Stimulated activated CD8-positive, alpha-beta memory T cell treated with anti-CD3 and anti-CD28 coated beads, Interleukin-4, amount 100 ng/mL, for 4 hours (primary cell): ENCODE results near the gene WDR64.

Source experiments
- DNase-seq, 2 donors: peaks; one replicate each; pipeline ENCODE4 v3.0.0-alpha.2; 2020; ENCODE audit warnings: low read depth in 2 of 2, low spot score in 1 of 2

Gene WDR64

DNA sequence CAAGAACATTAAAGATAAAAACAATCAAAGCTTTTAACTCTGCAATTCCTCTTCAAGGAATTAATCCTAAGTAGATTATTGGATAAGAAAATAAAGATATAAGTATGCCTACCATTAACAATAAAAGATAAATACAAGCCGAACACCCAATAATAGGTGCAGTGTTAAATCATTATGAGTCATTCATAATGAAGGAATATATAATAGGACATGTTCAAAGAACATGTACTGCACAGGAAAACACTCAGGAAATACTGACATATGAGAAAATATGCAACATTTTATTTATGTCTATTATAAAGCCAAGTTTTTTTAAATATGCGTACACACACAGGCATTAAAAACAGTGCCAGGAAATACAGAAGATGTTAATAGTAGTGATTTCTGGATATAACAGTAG lies 184.9 kb downstream of the WDR64 start:
- DNase-seq: no peak

DNA sequence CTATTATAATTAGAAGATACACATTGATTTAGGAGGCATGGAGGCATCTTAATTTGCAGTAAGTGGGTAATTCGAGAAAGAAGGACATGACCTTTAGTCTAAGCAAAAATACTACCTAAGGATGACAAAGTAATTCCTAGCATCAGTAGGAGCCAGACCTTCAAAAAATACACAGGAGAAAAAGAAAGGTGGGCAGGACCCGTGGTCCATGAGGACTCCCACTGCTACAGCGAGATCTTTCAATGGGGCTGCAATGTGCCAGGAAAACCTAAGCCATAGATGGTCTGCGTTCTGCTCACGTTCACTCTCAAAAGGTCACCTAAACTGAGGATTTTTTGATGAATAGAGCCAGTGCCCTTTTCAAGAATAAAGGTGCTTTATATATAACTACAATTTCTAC lies 185.3 kb downstream of the WDR64 start:
- DNase-seq: no peak

DNA sequence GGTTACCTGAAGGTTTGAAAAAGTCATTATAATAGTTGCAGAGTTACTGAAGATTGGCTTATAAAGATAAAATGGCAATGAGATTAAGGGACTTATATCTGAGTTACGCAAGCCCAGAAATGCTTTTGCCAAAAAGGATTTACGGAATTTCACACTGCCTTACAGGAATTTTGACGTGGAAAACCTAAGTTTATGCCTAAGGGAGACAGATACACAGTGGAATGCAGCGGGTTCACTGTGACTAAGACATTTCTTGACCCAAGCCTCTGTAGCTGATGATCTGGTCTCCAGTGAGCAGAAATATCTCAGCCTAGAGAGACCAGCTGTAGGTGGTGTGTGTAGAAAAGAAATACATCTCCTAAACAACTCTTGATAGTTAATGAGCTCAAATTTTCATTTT lies 185.8 kb downstream of the WDR64 start:
- DNase-seq: no peak

DNA sequence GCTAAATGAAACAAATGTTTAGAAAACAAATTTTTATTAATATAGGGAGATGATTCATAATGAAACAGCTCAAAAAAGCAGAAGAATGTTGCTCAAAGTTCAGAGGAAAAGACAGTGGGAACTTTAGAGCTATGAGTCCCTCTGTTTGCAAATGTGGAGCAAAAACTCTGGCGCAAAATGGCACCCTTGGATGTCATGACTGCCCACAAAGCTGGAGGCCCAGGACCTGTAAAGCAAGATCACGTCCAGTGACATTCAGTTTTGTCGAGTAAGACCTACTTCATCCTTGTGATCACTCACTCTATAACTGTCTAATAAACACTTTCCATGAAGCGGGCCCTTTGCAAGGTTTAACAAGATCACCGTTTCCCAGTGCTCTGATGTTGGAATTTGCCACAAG lies 186.8 kb downstream of the WDR64 start:
- no peak for DNase-seq

DNA sequence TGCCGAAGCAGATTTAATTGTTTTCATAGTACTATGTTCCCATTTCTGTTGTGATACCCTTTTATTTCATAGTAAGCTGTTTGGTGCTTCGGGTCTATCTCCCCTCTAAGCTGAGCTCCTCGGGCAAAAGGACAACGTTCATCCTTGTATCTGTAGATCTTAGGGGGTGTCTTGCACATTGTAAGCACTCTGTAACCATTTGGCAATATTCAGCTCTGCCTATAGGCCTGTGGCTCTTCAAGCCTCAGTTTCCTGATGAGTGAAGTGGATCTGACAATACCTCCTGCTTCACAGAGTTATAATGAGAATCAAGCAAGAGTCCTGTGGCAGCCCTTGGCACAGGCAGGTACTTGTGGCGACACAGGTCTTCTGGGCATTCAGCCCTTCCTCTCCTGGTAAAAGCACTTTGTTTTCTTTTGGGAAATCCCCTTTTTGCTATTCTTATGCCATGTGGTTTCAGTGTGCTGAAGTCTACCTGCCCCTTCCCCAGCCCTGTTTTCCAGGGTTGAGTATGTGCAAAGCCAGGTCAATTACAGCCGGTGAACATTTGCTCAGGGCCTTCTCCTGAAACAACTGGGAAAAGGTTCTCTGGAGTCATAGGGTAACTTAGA lies 187.4 kb downstream of the WDR64 start:
- DNase-seq: no peak

DNA sequence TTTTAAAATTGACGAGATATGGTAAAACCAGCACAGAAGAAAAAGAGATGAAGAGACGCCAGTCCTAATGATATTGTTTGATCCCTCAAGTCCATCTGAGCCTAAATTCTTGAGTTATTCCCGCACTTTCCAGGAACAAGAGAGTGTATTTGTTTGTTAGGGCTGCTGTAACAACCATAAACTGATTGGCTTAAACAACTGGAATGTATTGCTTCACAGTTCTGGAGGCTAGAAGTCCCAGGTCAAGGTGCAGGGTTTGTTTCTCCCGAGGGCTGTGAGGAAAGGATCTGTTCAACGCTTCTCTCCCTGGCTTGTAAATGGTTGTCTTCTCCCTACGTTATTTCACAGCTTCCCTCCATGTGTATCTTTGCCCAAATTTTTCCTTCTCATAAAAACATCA lies 188.1 kb downstream of the WDR64 start:
- no peak for DNase-seq

DNA sequence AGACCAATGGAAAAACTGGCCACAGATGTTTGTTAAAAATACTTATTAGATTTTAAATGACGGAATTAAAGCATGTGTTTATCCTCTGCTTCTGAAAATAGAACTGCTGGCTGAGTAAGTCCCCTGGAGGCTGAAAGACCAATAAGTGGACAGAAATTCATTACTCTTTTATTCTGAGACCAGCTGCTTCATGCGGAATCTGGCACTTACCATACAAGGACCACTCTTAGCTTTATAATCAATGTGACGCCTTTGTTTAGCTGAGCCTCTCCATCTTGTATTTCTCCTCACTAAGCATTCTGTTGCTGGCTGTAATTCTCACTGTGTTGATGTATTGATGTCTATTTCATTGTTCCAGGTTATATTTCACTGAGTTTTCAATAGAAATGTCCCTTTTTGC lies 189.6 kb downstream of the WDR64 start:
- DNase-seq: no peak

DNA sequence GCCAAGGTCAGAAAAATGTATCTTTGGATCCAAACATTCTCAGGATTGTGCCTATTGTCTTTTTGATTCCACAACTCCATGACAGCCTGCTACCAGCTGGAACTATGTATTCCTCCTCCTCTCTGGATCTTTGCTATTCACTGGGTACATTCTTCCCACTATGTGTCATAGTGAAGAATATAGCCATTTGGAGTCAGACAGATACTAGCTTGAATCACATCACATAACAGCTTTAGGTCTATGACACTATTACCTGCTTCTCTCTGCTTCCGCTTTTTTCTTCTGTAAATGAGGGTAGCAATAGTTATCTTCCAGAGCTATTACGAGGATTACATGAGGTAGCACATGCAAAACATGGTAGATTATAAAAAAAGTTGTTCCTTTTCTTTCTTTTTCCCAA lies 190.5 kb downstream of the WDR64 start:
- DNase-seq: no peak

DNA sequence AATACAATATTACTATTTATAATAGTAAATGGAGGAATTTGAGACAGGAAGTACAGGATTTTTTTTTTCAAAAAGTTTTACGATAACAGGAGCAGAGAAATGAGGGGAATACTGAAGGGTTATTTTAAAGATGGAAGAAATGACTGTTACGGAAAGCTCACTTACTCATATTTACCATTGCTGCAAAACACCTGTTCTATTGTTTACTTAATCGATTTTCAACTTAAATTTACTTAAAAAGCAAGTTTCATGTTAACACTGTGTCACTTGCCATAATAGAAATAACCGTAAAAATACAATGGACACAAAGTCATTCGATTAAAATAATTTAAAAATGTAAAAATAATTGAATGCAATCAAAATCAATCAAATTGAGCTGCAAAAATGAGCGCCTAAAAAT lies 192.5 kb downstream of the WDR64 start:
- DNase-seq: no peak

DNA sequence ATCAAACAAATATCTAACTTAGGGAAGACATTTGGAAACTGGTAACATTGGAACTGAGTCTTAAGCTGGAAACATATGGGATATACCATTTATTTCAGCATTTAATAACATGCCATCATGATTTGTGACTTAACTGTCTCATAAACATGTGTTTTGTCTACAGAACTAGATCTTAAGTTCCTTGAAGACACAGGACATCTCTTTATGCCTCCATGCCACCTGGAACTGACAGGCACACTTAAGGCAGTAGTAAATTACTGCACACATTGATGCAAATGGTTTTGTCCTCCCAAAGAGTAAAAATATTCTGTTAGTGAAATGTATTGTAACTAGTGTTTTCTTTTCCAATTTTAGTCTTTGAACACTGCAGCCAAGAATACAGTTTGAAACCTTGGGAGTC lies 194.3 kb downstream of the WDR64 start:
- no peak for DNase-seq

DNA sequence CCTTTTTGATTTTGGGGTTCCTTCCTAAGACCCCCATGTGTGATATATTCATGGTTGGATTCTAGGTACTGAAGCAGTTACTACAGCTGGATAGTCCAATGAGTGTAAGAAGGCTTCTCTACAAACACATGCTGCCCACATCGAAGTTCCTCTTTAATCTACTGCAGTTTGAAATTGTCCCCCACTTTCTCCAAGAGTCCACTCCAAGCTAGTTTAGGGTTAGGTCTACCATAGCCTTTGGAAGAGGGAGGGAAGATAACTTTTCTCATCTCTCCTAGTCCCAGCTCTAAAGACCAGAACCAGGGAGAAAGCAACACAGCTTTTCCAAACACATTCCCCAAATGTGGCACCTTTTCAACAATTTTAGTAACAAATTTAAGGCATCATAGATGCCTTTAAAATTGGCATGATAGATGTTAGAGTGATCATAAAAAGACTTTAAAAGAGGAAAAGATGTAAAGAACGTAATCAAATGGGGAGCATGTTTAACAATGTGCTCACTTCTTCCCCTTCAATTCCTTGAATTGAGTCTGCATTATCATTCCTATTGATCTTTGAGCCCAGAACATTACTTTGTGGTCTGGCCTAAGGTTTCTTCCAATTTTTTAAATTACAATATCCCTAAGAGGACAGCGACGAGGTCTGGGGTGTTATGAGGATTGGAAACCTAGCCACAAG lies 194.9 kb downstream of the WDR64 start:
- no peak for DNase-seq

DNA sequence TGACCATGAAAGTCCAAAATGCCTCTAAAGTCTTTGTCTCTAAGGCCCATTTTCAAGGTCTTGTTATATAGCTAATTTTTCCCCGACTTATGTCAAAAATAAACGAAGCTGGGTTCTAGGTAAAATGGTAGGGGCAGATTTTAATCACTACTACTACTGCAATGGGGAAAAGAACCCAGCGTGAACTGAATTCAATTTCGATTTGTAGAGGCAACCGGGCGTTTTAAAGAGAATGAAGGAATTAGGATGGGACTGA lies 195.4 kb downstream of the WDR64 start:
- DNase-seq: no peak

DNA sequence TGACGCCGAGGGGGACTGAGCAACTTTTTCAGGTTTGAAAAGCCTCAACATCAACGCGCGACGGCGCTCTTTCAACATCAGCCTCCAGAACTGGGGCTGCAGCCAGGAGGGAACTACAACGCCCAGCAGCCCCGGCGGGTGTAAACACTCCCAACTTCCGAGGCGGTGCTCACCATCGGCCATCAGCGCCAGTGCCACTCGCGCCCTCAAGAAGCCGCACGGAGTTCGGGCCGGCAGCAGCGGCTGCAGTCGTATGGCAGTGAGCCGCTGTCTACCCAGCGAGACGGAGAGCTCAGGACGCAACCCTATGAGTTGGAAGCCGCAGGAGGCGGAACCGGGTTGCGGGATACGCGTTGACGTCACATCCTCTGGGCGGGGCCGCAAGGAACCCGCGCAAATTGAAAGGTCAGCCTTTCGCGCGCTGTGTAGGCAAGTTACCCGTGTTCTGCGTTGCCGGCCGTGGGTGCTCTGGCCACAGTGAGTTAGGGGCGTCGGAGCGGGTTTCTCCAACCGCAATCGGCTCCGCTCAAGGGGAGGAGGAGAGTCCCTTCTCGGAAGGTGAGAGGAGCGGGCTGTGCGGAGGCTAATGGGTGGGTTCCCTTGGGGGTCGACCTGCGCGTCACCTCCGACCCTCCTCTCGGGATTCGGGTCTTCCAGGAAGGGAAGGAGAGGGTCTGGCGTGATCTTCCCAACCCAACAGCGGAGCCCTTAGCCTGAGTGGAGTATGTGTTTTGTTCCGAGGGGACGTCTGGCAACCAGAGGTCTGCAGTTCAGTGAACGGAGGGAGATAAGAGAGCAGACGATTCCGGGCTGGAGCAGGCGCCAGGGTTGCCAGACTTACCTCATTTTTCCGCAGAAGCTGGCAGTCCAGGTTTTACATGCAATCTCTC lies 196.0 kb downstream of the WDR64 start, which contains the start of gene EXO1:
Gene EXO1, plus strand, starts transcription at position 409 of the 890 bp plus-strand sequence. CDS start 2,222 bp downstream, outside the sequence.
- peak; percentile 70 to 73 for DNase-seq

DNA sequence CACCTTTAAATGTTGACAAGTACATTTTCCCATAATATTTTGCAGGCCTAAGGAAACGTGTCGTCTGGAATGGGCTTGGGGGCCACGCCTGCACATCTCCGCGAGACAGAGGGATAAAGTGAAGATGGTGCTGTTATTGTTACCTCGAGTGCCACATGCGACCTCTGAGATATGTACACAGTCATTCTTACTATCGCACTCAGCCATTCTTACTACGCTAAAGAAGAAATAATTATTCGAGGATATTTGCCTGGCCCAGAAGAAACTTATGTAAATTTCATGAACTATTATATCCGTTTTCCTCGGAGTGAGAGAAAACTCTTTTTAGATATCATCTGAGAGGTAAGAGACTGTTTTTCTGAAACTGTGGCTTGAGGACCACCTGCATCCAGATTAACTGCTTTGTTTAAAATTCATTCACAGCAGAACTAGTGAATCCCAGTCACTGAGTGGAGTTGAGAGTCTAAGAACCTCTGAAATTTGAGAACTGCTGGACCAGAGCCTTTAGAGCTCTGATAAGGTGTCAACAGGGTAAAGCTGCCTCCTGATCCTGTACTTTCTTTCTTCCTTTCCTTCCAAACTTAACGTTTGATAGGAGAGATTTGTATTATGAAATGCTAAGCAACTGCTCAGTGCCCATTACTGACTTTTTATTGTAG lies 196.7 kb downstream of the WDR64 start:
- no peak for DNase-seq

DNA sequence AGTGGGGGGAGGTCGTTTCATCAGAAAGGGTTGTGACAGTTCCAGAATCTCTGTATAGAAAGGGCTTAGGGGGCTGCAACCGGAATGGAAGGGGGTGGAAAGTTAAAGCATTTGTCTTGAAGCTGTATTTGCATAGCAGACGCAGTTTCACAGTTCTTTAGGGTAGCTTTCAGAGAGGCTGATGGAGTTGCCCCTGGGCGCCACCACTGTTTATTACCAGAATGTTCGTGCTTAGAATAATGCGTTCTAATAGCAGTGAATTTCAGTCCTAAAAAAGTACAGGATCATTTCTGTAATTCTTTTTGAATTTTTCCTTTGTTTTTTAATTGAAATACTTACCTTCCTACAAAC lies 197.2 kb downstream of the WDR64 start:
- no peak for DNase-seq
